Left renal pelvis (tissue), 4 donors: ENCODE measurements around the gene SPSB1. TPM values are rescaled to one million over a fixed set of nuclear protein-coding genes. Genes with fewer than 3 reads are reported as not detected.

Experiments
- DNase-seq, 4 donors: peaks; one replicate each; pipeline ENCODE4 v3.0.0-alpha.2; 2013; ENCODE audit warnings: low read depth in 4 of 4, low spot score in 3 of 4
- polyA plus RNA-seq, 4 donors: library from polyadenylated mRNA; unstranded; fragments of 120-200 nt; gene quantifications; one replicate each; pipeline ENCODE4 v1.2.1, GENCODE V29; 2013; ENCODE audit not compliant: insufficient read length in 4 of 4

Gene SPSB1
- polyA plus RNA-seq, 4 donors, result 11.3 to 19.9 (median 12.1) TPM

DNA sequence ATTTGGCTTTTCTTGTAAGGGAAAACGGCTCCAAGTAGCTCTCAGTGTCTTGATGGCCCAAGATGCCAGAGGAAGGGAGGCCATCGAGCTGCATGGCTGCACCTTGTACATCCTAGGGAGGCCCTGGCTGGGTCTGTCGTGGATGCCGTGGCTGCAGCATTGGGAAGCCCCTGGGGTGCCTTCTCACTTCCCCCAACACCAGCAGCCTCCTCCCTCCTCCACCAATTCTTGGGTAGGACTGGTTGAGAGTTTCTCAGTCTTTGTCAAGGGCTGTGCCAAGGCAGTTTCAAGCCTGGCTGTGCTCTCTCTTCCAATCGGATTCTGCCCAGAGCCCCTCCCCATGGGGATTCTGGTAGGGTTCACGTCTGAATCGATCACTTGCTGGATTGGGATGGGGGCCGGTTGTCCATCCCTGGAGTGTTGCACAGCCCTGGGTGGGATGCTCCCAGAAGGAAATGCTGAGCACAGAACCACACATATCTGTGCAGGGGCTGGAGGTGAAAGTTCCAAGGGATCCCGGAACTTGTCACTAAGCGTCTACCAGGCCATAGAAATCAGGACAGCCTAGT, 14.0 kb upstream of the SPSB1 start:
- no peak for DNase-seq

DNA sequence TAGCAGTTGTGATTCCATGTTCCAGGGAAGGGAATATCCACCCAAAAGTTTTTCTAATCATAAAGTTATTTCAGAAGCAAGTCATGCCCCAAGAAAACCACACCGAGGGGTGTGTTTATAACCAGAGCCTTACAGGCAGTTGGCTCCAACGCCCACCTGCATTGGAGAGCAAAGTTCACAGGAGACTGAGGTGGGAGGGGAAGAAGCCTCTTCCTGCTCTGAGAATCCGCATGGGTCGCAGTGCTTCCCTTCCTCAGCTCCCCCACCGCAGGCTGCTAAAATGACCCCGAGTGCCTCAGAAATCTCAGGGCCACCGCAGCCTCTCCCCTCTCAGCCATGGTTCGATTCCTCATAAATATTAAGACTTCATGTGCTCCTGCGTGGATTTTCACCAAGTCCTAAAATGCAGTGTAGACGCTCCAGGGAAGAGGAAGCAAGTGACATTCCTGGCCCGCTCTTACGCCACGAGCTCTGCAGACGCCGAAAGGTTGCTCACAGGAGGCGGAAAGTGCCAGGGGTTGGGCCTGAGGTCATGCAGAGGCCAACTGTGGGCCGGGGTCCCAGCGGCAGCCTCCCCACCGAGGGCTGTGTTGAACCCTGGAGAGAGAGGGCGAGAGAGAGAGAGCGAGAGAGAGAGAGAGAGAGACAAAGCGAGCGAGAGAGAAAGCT, 13.4 kb upstream of the SPSB1 start:
- DNase-seq, result no peak

DNA sequence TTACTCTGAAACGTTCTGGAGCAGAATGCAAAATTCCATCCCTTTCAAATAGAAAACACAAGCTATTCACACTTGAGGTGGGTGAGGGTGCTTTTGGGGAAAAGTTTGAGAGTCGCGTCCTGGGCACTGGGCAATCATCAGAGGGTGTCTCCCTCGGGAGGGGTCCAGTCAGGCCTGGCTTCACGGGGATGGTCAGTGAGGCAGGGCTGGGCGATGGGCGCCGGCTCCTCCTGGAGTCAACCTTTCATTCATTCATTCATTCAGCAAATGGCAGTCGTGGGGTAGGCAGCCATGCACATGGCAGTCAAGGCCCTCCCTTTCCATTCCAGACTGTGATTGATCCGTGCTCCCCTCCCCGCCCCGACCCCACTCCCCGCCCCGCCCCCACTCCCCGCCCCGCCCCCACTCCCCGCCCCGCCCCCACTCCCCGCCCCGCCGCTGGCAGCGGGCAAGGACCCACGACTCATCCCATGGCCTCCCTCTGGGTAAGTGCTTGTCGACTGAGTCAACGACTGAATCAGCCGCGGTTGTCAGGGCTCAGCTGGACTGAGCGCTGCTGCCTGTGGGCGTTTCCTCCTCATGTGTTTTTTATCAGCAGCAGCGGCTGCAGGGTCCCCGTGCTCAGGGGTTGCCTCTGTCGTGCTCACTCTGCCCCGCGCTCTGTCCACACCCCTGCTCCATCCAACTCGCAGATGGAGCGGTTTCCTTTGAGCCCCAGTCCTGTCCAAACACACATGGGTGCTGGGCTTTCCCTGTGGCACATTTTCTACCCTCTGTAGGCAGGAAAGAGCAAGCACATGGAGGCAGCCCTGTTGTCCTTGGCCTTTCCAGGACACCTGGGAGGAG, 12.5 kb upstream of the SPSB1 start:
- DNase-seq, result no peak

DNA sequence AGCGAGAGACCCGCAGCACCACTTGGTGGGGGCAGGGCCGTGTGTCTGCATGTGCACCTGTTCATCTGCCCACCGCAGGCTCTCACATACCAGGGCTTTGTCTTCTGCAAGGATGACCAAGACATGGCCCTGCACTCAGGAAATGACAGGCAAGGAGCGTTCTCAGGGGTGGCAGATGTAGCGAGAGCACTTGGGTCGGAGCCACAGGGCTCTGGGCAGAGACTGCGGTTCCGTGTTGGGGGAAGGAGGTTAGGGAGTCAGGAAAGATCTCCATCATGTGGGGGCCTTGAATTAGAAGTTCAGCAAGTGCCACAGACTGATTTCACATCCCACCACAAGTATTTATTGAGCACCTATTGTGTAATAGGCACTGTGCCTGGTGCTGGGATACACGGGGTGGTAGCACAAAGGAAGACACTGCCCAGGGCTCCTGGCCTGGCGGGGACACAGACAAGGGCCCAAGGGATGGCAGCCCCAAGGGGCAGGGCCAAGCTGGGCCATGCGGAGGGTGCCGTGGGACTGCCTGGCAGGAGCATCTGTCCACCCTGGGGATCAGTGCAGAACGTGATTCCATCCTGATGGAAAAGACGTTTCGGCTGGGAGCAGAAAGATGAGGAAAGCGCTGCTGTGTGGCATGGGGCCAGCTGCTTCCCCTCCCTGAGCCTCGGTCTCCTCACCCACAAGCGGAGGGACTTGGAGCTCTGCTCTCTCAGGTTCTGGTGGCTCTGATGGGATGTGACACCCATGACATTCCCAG, 11.4 kb upstream of the SPSB1 start:
- DNase-seq, result no peak

DNA sequence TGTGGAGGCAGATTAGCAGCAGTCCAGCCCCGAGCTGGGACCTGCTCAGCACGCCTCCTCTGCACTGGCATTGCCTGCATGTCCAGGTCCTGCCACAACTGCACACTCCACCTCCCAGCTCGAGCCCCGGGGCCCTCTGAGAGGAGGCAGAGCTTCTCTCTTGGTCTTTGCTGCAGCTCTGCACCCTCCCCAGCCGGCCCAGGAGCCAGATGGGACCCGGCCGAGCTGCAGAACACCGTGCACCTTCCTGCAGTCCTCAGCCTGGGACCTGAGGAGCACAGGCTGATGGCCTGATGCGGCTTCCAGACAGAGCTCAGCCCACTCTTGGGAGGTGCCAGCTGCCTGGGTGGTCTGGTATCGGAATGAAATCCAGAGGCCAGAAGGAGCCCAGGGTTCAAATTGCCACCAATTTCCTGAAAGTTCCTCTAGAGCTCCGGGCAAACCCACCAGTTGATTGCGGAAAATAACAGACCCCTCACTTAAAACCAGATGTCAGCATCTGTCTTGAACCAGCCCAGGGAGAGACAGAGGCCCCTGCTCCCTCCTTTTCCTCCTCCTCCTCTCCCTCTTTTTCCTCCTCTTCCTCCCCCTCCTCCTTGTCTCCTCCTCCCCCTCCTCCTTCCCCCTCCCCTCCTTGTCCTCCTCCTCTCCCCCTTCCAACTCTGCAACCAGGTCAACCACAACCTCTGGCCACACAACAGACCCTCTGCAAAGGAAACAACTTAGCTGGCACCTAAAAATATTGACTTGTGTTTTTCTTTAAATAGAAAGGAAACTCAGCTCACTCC, 10.6 kb upstream of the SPSB1 start:
- no peak for DNase-seq

DNA sequence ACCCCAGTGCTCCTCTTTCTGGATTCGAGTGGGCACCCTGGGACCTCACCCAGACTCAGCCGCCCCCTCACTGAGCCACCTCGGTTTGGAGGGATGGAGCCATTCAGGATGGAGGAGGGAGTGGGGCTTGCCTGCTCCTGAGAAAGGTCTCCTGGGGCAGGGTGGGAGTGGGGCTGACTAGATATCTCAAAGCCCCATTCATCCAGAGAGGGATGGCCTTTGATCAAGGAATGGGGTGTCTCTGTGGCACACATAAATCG, 10.1 kb upstream of the SPSB1 start:
- no peak for DNase-seq

DNA sequence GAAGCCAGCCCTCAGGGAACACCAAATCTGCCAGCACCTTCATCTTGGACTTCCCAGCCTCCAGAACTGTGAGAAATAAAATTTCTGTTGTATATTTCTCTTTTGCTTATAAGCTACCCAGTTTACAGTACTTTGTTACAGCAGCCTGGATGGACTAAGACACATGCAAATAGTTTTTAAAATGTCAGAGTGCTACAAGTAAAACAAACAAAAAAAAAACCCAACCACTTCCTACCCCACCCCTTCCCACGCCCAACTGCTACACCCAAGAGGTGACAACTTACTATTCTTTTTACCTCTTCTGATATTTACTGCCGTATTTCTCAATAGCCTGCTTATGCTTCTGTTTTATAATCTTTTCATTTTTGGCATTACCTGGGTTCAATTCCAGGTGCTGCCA, 8.6 kb upstream of the SPSB1 start:
- DNase-seq, result no peak

DNA sequence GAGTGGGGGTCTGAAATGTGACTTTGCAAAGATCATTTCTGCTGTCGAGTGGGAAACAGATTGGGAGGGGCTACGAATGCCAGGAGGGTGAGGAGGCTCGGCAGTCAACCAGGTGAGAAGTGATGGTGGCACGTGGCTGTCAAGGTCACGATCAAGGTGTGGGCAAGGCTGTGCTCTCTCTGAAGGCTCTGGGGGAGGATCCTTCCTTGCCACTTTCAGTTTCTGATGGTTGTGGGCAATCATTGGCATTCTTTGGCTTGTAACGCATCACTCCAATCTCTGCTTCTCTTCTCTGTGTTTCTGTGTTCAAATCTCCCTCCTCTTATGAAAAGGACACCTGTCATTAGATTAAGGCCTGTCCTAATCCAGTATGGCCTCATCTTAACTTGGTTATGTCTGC, 6.1 kb upstream of the SPSB1 start:
- DNase-seq, result no peak

DNA sequence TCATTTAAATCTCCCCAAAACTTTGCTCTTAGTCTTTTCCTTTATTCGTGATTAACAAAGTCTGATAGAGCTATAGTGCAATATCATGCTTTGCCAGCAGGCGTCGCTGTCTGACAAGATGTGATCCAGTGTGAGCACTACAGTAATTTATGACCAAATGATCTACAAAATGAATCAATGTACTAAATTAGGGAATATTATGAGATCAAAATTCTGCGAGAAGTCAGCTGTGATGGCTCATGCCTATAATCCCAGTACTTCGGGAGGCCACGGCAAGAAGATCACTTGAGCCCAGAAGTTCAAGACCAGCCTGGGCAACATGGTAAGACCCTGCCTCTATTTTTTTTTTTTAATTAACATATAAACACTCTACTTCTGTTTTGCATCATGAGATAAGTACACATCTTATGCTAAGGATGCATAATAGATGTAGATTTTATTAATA, 3.6 kb upstream of the SPSB1 start:
- DNase-seq, result no peak

DNA sequence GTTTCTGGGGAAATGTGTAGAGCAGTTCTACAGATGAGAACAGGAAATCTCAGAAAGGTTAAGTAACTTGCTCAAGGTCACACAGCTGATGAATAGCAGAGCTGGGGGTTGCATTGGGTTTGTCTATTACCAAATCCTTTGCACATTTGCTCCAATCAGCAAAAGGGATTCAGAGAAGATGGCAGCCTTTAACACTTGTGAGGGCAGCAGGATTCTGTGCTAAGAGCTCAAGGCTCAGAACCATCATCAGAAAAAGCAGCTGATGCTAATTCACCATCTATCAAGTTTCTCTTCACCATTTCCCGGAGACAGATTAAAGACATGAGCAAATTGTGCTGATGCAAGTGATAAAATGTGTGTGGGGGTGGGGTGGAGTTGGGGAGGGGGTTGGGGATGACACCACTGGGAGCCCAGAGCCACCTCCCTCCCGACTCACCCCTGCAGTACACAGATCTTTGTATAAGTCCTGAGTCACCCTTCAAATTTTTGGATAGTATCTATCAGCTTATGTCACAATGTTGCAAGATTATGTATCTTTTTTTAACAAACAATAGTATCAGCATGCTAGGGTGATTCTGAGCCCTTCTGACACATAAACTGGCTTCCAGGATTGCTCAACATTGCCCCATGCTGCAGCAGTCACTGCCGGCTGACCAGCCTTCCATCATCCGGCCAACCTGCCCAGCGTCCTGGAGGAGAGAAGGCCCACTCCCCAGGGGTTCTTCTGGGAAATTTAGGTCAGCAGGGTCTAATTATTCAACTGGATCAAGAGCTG, 2.8 kb upstream of the SPSB1 start:
- DNase-seq, result no peak

DNA sequence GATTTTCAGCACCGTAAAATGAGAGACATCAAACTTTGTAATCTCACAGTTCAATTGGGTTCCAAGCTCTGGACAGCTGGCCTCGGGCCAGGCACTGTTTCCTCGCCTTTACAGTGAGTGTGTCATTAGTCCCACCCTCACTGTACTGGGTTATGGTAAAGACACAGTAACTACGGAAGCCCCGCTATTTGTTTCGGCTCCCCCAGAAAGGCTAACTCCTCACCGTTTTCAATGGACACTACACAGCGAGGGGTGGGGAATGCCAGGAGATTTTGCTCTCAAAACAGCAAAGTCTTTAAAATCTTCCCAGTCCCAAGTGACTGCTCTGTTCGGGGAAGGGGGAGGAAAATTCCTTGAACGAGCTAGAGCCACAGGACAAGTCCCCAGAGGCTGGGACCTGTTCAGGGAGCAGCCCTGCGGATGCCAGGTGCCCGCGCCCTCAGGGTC, 757 bp upstream of the SPSB1 start:
- DNase-seq, result no peak

DNA sequence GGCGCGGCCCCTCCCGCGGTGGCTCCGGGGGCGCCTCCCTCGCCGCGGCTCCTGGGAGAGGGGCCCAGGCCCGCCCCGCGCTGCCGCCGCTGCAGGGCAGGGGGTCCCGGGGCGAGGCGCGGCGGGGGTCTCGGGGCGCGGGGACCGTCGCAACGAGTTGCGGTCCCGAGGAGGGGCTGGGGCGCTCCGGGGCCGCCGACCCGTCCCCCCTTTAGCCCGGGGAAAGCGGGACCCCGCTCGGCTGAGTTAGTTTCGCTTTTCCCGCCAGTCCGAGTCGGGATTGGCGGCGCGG, 493 bp downstream of the SPSB1 start:
- DNase-seq, result no peak

DNA sequence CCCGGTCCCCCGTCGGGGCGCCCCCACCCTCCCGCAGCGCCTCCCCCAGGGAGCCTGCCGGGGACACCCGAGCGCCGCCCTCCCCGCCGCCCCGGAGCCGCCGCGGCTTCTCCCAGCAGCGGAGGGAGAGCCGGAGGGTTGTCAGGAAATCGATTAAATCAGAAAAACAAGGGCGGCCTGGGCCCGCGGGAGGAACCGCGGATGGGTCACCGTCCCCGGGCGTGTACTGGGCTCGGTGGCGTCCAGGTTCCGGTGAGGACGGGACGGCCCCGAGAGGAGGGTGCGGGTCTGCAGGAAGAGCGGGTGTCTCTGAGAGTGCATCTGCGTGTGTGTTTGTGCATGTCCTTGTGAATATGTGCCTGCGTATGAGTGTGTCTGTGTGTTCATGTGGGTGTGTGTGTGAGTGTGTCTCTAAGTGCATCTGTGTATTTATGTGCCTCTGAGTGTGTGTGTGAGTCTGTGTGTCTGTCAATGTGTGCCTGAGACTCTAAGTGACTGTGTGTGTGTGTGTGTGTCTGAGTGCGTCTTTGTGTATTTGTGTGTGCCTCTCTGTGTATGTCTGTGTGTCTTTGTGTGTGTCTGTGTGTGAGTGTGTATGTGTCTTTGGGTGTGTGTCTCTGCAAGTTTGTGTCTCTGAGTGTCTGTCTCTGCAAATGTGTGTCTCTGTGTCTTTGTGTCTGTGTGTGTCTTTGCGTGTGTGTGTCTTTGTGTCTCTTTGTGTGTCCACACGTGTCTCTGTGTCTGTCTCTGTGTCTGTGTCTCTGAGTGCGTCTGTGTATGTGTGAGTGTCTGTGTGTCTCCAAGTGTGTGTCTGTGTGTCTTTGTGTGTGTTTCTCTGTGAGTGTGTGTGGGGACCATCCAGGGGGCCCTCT, 1.1 kb downstream of the SPSB1 start:
- no peak for DNase-seq

DNA sequence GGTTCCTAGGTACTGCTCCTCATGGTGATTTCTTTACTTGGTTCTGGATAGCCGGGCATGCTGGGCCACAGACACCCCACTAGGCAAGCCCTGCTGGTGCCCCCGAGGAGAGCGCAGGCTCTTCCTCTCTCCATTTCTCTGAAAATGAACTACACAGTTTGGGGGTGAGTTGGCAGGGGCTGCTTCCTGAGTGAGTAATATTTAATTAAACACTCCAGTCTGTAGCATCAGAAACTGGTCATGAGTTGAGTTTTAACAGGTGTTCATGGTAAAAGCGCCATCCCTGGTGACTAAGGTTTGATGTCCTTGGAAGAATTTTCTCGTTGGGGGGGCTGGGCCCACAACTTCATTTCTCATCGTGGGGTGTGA, 1.7 kb downstream of the SPSB1 start:
- DNase-seq, result no peak

DNA sequence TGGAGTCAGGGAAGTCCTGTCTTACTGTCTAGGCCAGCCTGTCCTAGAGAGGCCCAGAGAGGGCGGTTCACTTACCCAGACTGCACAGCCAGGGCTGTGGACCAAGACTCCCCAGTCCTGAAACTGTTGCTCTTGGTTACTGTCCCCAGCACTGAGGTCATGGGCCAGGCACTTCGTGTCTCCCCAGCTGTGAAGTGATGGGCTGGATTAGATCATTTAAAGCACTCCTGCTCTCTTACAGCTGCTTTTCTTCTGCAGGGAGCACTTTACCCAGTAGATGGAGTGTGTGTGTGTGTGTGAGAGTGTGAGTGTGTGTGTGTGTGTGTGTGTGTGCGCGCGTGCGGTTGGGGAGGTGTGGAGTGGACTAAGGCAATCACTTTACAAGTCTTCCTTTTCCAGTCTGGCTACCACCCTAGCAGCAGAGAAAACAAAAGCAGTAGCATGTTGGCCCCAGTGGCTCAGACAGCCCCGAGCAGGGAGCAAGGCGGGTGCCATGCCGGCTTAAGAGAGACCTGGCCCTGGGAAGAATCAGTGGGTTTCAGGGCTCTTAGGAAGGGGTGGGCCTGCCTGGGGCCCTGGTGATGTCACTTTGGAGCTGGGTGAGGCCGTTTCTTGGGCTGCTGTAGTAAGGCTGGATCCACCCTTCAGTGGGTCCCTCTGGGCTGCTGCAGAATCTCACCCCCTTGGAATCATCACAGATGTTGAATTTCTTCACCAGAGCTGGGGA, 2.4 kb downstream of the SPSB1 start:
- no peak for DNase-seq

DNA sequence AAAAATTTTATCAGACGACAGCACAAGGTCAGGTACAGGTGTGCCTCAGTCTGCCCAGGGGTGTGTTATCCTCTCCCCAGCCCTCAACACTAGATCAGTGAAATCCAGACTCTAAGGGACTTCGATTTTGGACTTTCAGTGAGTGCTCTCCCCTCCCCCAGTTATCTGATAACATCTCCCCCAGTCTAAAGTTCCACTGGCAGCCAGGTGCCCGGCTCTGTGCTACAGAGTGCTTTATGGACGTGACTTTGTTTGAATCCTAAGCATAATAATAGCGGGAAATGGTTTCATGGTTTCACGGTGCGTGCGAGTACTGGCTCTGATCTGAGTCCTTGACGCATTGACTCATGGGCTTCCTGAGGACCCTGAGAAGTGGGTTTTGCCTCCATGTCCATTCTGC, 3.2 kb downstream of the SPSB1 start:
- no peak for DNase-seq

DNA sequence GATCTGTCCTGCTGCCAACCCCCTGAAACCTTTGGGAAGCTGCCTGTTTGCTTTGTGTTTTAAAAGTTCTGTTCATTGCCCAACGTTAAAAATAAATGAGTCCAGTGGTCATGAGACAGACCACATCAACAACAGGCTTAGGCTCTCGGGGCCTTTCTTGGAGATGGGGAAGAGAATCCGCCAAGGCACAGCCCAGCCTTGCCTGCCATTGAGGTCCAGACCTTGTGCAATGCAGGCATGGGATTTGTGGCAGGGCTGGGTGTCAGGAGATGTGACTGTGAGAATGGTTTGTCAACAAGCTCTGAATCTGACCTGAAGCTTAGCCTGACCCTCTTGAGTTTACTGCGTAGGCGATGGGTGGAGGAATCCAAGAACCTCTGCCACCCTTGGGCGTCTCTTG, 4.2 kb downstream of the SPSB1 start:
- DNase-seq, result no peak

DNA sequence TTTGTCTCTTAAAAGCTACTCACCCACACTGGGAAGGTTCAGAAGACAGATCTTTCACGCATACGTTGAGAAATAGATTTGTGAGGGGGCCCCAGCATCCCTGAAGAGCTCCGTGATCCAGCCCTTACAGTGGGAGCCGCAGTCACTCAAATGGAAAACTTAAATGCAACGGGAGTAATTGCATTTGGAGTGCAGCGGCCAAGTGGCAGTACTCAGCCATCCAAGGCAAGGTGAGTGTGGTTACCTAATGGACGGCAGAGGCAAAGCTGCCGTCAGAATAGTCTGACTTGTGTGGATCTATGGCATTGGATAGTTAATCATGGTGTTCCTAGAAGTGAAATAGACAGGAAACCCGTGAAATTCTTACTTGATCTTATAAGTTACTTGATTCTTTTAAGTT, 5.1 kb downstream of the SPSB1 start:
- no peak for DNase-seq

DNA sequence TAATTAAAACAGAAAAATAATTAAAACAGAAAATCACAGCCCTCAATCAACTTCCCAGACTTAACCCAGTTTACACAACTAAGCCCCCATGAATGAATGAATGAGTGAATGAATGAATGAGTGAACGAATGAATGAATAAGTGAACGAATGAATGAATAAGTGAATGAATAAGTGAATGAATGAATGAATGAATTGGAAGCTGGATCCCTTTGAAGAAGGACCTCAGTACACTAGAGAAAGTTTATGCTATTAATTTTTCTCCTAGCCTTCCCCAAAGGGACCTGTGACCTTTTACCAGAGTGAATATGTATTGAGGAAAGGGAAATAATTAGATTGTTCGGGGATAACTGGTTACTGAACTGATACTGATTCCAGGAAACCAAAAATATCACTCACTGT, 5.6 kb downstream of the SPSB1 start:
- DNase-seq, result no peak
